Measurements from ENCODE around the gene TTC9C. TPM values are rescaled to one million over a fixed set of nuclear protein-coding genes. Genes with fewer than 3 reads are reported as not detected.

Gene TTC9C
- total and polyA plus RNA-seq, 2 of the 13 experiments (the other 11 are each of a cell fraction or from before 2014, with no cell fraction given) = 28.0 to 36.4 TPM

- TF ChIP-seq ZNF597 (CRISPR knock-in tag; IDR thresholded peaks at IDR 0.05) = no peak
- 0 out of 2 replicates have a peak, but pooled peaks have one; percentile 20 for TF ChIP-seq RELA (CRISPR knock-in tag; IDR thresholded peaks at IDR 0.05)
- no peak for TF ChIP-seq ZBTB7A (CRISPR knock-in tag; IDR thresholded peaks at IDR 0.05)
- TF ChIP-seq TIGD3 (CRISPR knock-in tag; IDR thresholded peaks at IDR 0.05; ENCODE audit: borderline replicate concordance) = no peak
- TF ChIP-seq PRMT3 (CRISPR knock-in tag; IDR thresholded peaks at IDR 0.05; ENCODE audit: borderline replicate concordance, low read depth) = no peak
- TF ChIP-seq FOXO4 (CRISPR knock-in tag; conservative IDR thresholded peaks at IDR 0.05) = no peak
- TF ChIP-seq ZNF879 (CRISPR knock-in tag; IDR thresholded peaks at IDR 0.05) = no peak
- no peak for TF ChIP-seq ATF1 (CRISPR knock-in tag; IDR thresholded peaks at IDR 0.05)
- TF ChIP-seq CBFB (CRISPR knock-in tag; IDR thresholded peaks at IDR 0.05) = peak; percentile 75; the same call in 1 of the 2 replicates
- no peak for TF ChIP-seq HMG20A (CRISPR knock-in tag; IDR thresholded peaks at IDR 0.05; ENCODE audit: borderline replicate concordance)
- TF ChIP-seq DPF2 (CRISPR knock-in tag; IDR thresholded peaks at IDR 0.05; ENCODE audit: borderline replicate concordance, low read depth) = no peak
- TF ChIP-seq SALL2 (CRISPR knock-in tag; IDR thresholded peaks at IDR 0.05) = 0 out of 2 replicates have a peak, but pooled peaks have one; percentile 32
- no peak for TF ChIP-seq ZNF557 (CRISPR knock-in tag; IDR thresholded peaks at IDR 0.05)
- TF ChIP-seq ZNF547 (CRISPR knock-in tag; IDR thresholded peaks at IDR 0.05) = peak; percentile 62
- TF ChIP-seq ZNF180 (CRISPR knock-in tag; IDR thresholded peaks at IDR 0.05; ENCODE audit: borderline replicate concordance, low read depth) = no peak
- TF ChIP-seq ZNF335 (CRISPR knock-in tag; IDR thresholded peaks at IDR 0.05) = peak; percentile 21; the same call in 1 of the 2 replicates
- TF ChIP-seq ZNF564 (CRISPR knock-in tag; IDR thresholded peaks at IDR 0.05) = peak; percentile 61
- no peak for TF ChIP-seq HNF1A (IDR thresholded peaks at IDR 0.05; ENCODE audit: low read depth)
- TF ChIP-seq HNF1A (CRISPR knock-in tag; IDR thresholded peaks at IDR 0.05; ENCODE audit: borderline replicate concordance) = no peak
- TF ChIP-seq KDM1A (CRISPR knock-in tag; IDR thresholded peaks at IDR 0.05) = no peak
- TF ChIP-seq CREBL2 (CRISPR knock-in tag; IDR thresholded peaks at IDR 0.05; ENCODE audit: borderline replicate concordance) = 0 out of 2 replicates have a peak, but pooled peaks have one; percentile 33
- peak; percentile 85; the same call in 1 of the 2 replicates for TF ChIP-seq MYNN (CRISPR knock-in tag; IDR thresholded peaks at IDR 0.05; ENCODE audit: low read depth)
Measured at GRCh38 chr11:62678770-62679696, 49.3 kb upstream of the TTC9C start, which contains the start of gene UBXN1 (continued).
